ENCODE data around the gene KIAA0825.
"Not testable (repeated sequence)": the region's sequence is repeated elsewhere in the genome, so short reads cannot be mapped to it uniquely, and the experiment has no call there.

The KIAA0825 gene

GRCh38 chr5:94157704-94158539 is 460.5 kb downstream of the KIAA0825 start:
- no peak for DNase-seq

- no peak for DNase-seq
Observed at GRCh38 chr5:94154672-94155071, 463.7 kb downstream of the KIAA0825 start.

GRCh38 chr5:94153736-94154450 is 464.5 kb downstream of the KIAA0825 start:
- DNase-seq, result no peak

- DNase-seq, result not testable (repeated sequence)
Observed at GRCh38 chr5:94143621-94144020, 474.8 kb downstream of the KIAA0825 start.

GRCh38 chr5:94140300-94140699 is 478.1 kb downstream of the KIAA0825 start:
- DNase-seq, result no peak

- DNase-seq, result no peak
Observed at GRCh38 chr5:94130077-94130476, 488.3 kb downstream of the KIAA0825 start.

GRCh38 chr5:94125107-94125506 is 493.3 kb downstream of the KIAA0825 start:
- DNase-seq, result no peak

GRCh38 chr5:94116317-94116716 is 502.1 kb downstream of the KIAA0825 start:
- not testable (repeated sequence) for DNase-seq

GRCh38 chr5:94113087-94113486 is 505.3 kb downstream of the KIAA0825 start:
- DNase-seq, result no peak

GRCh38 chr5:94111209-94112004 is 507.0 kb downstream of the KIAA0825 start:
- DNase-seq, result peak; percentile 92

GRCh38 chr5:94103514-94104245 is 514.7 kb downstream of the KIAA0825 start:
- no peak for DNase-seq

Data from activated naive CD4-positive, alpha-beta T cell treated with Interleukin-2 at 50 U/mL for 16 hours (primary cell).